Neural cell (in vitro differentiated cells): ENCODE results near the gene SPARCL1. TPM values are rescaled to one million over a fixed set of nuclear protein-coding genes. Genes with fewer than 3 reads are reported as not detected.
"Not testable (repeated sequence)": the region's sequence is repeated elsewhere in the genome, so short reads cannot be mapped to it uniquely, and the experiment has no call there.

Experiments
- H2AFZ ChIP-seq: fragments of 200-600, 300-800 bp; sonication (generic), shearing (Covaris generic); 2 replicates; pipeline ENCODE4 v1.6.0; 2014; ENCODE audit warnings: low read depth, mild to moderate bottlenecking, antibody characterized with exemption, low read length, moderate library complexity
- H3F3A ChIP-seq: fragments of 200-600 bp; shearing (Covaris generic); 2 replicates; pipeline ENCODE4 v1.6.1; 2016; ENCODE audit warnings: mild to moderate bottlenecking, moderate library complexity, mixed read lengths, antibody characterized with exemption, low read length; ENCODE audit not compliant: insufficient read depth, poor library complexity, severe bottlenecking
- H3K27ac ChIP-seq: fragments of 200-600, 300-800 bp; sonication (generic), shearing (Covaris generic); 2 replicates; pipeline ENCODE4 v1.5.1; 2014; ENCODE audit warnings: mild to moderate bottlenecking, low read length, moderate library complexity
- H3K27me3 ChIP-seq: fragments of 300-800, 200-600 bp; sonication (generic), shearing (Covaris generic); 2 replicates; pipeline ENCODE4 v1.6.0; 2014; ENCODE audit warnings: mild to moderate bottlenecking, low read depth, low read length, moderate library complexity; ENCODE audit not compliant: insufficient read depth
- H3K36me3 ChIP-seq: fragments of 300-800, 200-600 bp; sonication (generic), shearing (Covaris generic); 2 replicates; pipeline ENCODE4 v1.5.1; 2014; ENCODE audit warnings: mild to moderate bottlenecking, antibody characterized with exemption, low read length, moderate library complexity; ENCODE audit not compliant: insufficient read depth
- H3K4me2 ChIP-seq: fragments of 300-800, 200-600 bp; sonication (generic), shearing (Covaris generic); 2 replicates; pipeline ENCODE4 v1.6.0; 2014; ENCODE audit warnings: mild to moderate bottlenecking, low read length
- H3K4me3 ChIP-seq: fragments of 300-800, 200-600 bp; sonication (generic), shearing (Covaris generic); 2 replicates; pipeline ENCODE4 v1.5.1; 2014; ENCODE audit warnings: mild to moderate bottlenecking, low read length, moderate library complexity
- H3K79me2 ChIP-seq: fragments of 200-600 bp; shearing (Covaris generic); replicated peaks from 2 replicates; pipeline ENCODE4 v1.6.0; 2014; ENCODE audit warnings: mild to moderate bottlenecking, low read length, moderate library complexity; ENCODE audit not compliant: insufficient read depth
- H3K9ac ChIP-seq: fragments of 300-800, 200-600 bp; sonication (generic), shearing (Covaris generic); 2 replicates; pipeline ENCODE4 v1.6.1; 2016; ENCODE audit warnings: mild to moderate bottlenecking, low read length, mixed read lengths
- H3K9me2 ChIP-seq: fragments of 200-600 bp; shearing (Covaris generic); 2 replicates; pipeline ENCODE4 v1.6.1; 2016; ENCODE audit warnings: mild to moderate bottlenecking, low read length, mixed read lengths; ENCODE audit not compliant: insufficient read depth
- H3K9me3 ChIP-seq: fragments of 200-600, 300-800 bp; sonication (generic), shearing (Covaris generic); 2 replicates; pipeline ENCODE4 v1.6.1; 2016; ENCODE audit warnings: mild to moderate bottlenecking, mixed run types, low read length, moderate library complexity, mixed read lengths
- H4K20me1 ChIP-seq: fragments of 200-600 bp; shearing (Covaris generic); 2 replicates; pipeline ENCODE4 v1.6.1; 2016; ENCODE audit warnings: mild to moderate bottlenecking, mixed run types; ENCODE audit not compliant: insufficient read depth
- CTCF ChIP-seq: fragments of 450-650 bp; IDR thresholded peaks from 2 replicates; pipeline ENCODE4 v1.5.1; 2014; ENCODE audit warnings: antibody characterized with exemption, mild to moderate bottlenecking, moderate library complexity; ENCODE audit not compliant: poor library complexity, severe bottlenecking
- EP300 ChIP-seq: fragments of 450-650 bp; conservative IDR thresholded peaks from 2 replicates; pipeline ENCODE4 v1.6.1; 2014; ENCODE audit warnings: antibody characterized with exemption, mild to moderate bottlenecking, moderate library complexity; ENCODE audit not compliant: poor library complexity, severe bottlenecking
- EZH2 ChIP-seq: fragments of 200-600, 300-800 bp; shearing (Covaris generic), sonication (generic); IDR thresholded peaks from 2 replicates; pipeline ENCODE4 v1.6.1; 2014; ENCODE audit warnings: antibody characterized with exemption, low read length, borderline replicate concordance, mild to moderate bottlenecking; ENCODE audit not compliant: insufficient read depth, poor library complexity, severe bottlenecking
- MXI1 ChIP-seq: fragments of 450-650 bp; conservative IDR thresholded peaks from 2 replicates; pipeline ENCODE4 v1.6.1; 2014; ENCODE audit warnings: antibody characterized with exemption, mild to moderate bottlenecking; ENCODE audit not compliant: poor library complexity, severe bottlenecking
- POLR2AphosphoS5 ChIP-seq: IDR thresholded peaks from 2 replicates; pipeline ENCODE4 v1.6.1; 2012
- RAD21 ChIP-seq: fragments of 450-650 bp; conservative IDR thresholded peaks from 2 replicates; pipeline ENCODE4 v1.6.1; 2014; ENCODE audit warnings: antibody characterized with exemption, mild to moderate bottlenecking, moderate library complexity
- REST ChIP-seq: IDR thresholded peaks from 2 replicates; pipeline ENCODE4 v1.6.1; 2012; ENCODE audit warnings: borderline replicate concordance
- SMC3 ChIP-seq: fragments of 450-650 bp; conservative IDR thresholded peaks from 2 replicates; pipeline ENCODE4 v1.6.1; 2014; ENCODE audit warnings: antibody characterized with exemption, mild to moderate bottlenecking, moderate library complexity; ENCODE audit not compliant: poor library complexity
- TAF1 ChIP-seq: IDR thresholded peaks from 2 replicates; pipeline ENCODE4 v1.6.1; 2012; ENCODE audit warnings: low read depth
- polyA plus RNA-seq: library from polyadenylated mRNA; depleted of rRNA; stranded (reverse); fragments of >200 nt; gene quantifications from 2 replicates; pipeline ENCODE4 v1.2.3, GENCODE V29; 2014

Gene SPARCL1
- polyA plus RNA-seq, 1 donor from 2014 or later: 0.89 TPM

GRCh38 chr4:87489678-87490077 is 39.5 kb downstream of the SPARCL1 start:
- H3K9me3 ChIP-seq: no peaks in the 10 kb centered on the region
- no peaks in the 10 kb centered on the region for H3K9me2 ChIP-seq
- no peak overlapping the region for H3K9ac ChIP-seq
- no peak overlapping the region for H3K4me3 ChIP-seq
- TF ChIP-seq TAF1 (no peak), RAD21 (no peak), MXI1 (no peak), POLR2AphosphoS5 (no peak)
- H3K27ac ChIP-seq: no peak overlapping the region
- H3K4me2 ChIP-seq: no peak overlapping the region
- no peaks in the 10 kb centered on the region for H3K79me2 ChIP-seq
- no peaks in the 10 kb centered on the region for H3F3A ChIP-seq
- no peaks in the 10 kb centered on the region for H3K36me3 ChIP-seq
- H2AFZ ChIP-seq: no peak overlapping the region
- H3K27me3 ChIP-seq: no peaks in the 10 kb centered on the region
- no peaks in the 10 kb centered on the region for H4K20me1 ChIP-seq

GRCh38 chr4:87488666-87489065 is 40.5 kb downstream of the SPARCL1 start:
- not testable (repeated sequence) for H3F3A ChIP-seq, H3K27ac ChIP-seq, H2AFZ ChIP-seq

GRCh38 chr4:87483247-87483646 is 45.9 kb downstream of the SPARCL1 start:
- H3K79me2 ChIP-seq, H3K36me3 ChIP-seq, H3K27me3 ChIP-seq, H3K9ac ChIP-seq, H3K9me3 ChIP-seq, H3K4me2 ChIP-seq, H3F3A ChIP-seq, H3K27ac ChIP-seq, H2AFZ ChIP-seq, H4K20me1 ChIP-seq, H3K4me3 ChIP-seq, H3K9me2 ChIP-seq: not testable (repeated sequence)

More at GRCh38 chr4:87488666-87489065, 40.5 kb downstream of the SPARCL1 start:
- not testable (repeated sequence) for H3K36me3 ChIP-seq, H3K4me2 ChIP-seq, H3K4me3 ChIP-seq, H3K9me2 ChIP-seq, H4K20me1 ChIP-seq, H3K79me2 ChIP-seq, H3K27me3 ChIP-seq, H3K9me3 ChIP-seq, H3K9ac ChIP-seq

GRCh38 chr4:87481377-87481776 is 47.8 kb downstream of the SPARCL1 start:
- no peaks in the 10 kb centered on the region for H3K36me3 ChIP-seq
- no peaks in the 10 kb centered on the region for H3K9me3 ChIP-seq
- H3K79me2 ChIP-seq: no peaks in the 10 kb centered on the region
- H3K9me2 ChIP-seq: no peaks in the 10 kb centered on the region
- TF ChIP-seq EZH2 (no peak), RAD21 (no peak), TAF1 (no peak)
- H3K4me3 ChIP-seq: no peak overlapping the region
- no peaks in the 10 kb centered on the region for H3F3A ChIP-seq
- H3K9ac ChIP-seq: no peak overlapping the region
- H3K27me3 ChIP-seq: no peaks in the 10 kb centered on the region
- H3K27ac ChIP-seq: no peak overlapping the region
- no peaks in the 10 kb centered on the region for H4K20me1 ChIP-seq
- H2AFZ ChIP-seq: no peak overlapping the region
- H3K4me2 ChIP-seq: no peak overlapping the region

- Histone ChIP-seq H3K27me3 (no peaks in the 10 kb centered on the region), H3K4me2 (no peak overlapping the region), H3K9ac (no peak overlapping the region), H3K4me3 (no peak overlapping the region), H3K9me2 (no peaks in the 10 kb centered on the region), H3K9me3 (no peaks in the 10 kb centered on the region), H3K79me2 (no peaks in the 10 kb centered on the region), H2AFZ (no peak overlapping the region), H3K27ac (no peak overlapping the region), H3K36me3 (no peaks in the 10 kb centered on the region), H3F3A (no peaks in the 10 kb centered on the region), H4K20me1 (no peaks in the 10 kb centered on the region)
- TF ChIP-seq CTCF (no peak), SMC3 (no peak), EP300 (no peak), POLR2AphosphoS5 (no peak), EZH2 (no peak), RAD21 (no peak), MXI1 (no peak), TAF1 (no peak), REST (no peak)
Observed at GRCh38 chr4:87478732-87479250, 50.4 kb downstream of the SPARCL1 start.
